NCI-H510A (cell line): ENCODE results near the gene MUC4.
"Not testable (repeated sequence)": the region's sequence is repeated elsewhere in the genome, so short reads cannot be mapped to it uniquely, and the experiment has no call there.

Source experiments
- DNase-seq: peaks from one replicate; lab custom pipeline; 2025; lab: John Stamatoyannopoulos, UW

The MUC4 gene

GRCh38 chr3:195738274-195739044 lies 73.3 kb downstream of the MUC4 start:
- DNase-seq, result no peak

- not testable (repeated sequence) for DNase-seq
Observed at GRCh38 chr3:195737782-195738181, 73.9 kb downstream of the MUC4 start.

- DNase-seq, result no peak
Observed at GRCh38 chr3:195736866-195737490, 74.8 kb downstream of the MUC4 start.

- no peak for DNase-seq
Observed at GRCh38 chr3:195735036-195735695, 76.6 kb downstream of the MUC4 start.

- DNase-seq, result no peak
Observed at GRCh38 chr3:195732940-195733339, 78.8 kb downstream of the MUC4 start.

- DNase-seq, result no peak
Observed at GRCh38 chr3:195731356-195731905, 80.3 kb downstream of the MUC4 start.

- DNase-seq, result no peak
Observed at GRCh38 chr3:195729476-195730251, 82.1 kb downstream of the MUC4 start.

GRCh38 chr3:195728789-195729188 lies 82.9 kb downstream of the MUC4 start:
- not testable (repeated sequence) for DNase-seq

- no peak for DNase-seq
Observed at GRCh38 chr3:195727606-195728195, 84.0 kb downstream of the MUC4 start.

- not testable (repeated sequence) for DNase-seq
Observed at GRCh38 chr3:195725916-195726740, 85.6 kb downstream of the MUC4 start.

GRCh38 chr3:195724363-195724762 lies 87.4 kb downstream of the MUC4 start:
- not testable (repeated sequence) for DNase-seq

- DNase-seq, result not testable (repeated sequence)
Observed at GRCh38 chr3:195722996-195723345, 88.8 kb downstream of the MUC4 start.

- not testable (repeated sequence) for DNase-seq
Observed at GRCh38 chr3:195722139-195722995, 89.4 kb downstream of the MUC4 start.

GRCh38 chr3:195720831-195721506 lies 90.8 kb downstream of the MUC4 start, which contains the start of gene MUC20:
TSS of gene MUC20 (plus strand) at chr3:195720978. CDS start at chr3:195721008, 30 bp downstream.
- DNase-seq, result not testable (repeated sequence)

- not testable (repeated sequence) for DNase-seq
Observed at GRCh38 chr3:195719514-195720254, 92.0 kb downstream of the MUC4 start.

- no peak for DNase-seq
Observed at GRCh38 chr3:195718477-195718984, 93.2 kb downstream of the MUC4 start.

- DNase-seq, result no peak
Observed at GRCh38 chr3:195717852-195718476, 93.8 kb downstream of the MUC4 start.

- DNase-seq, result no peak
Observed at GRCh38 chr3:195717416-195717815, 94.3 kb downstream of the MUC4 start.
